Stimulated activated naive CD8-positive, alpha-beta T cell treated with anti-CD3 and anti-CD28 coated beads, Interleukin-15, Interleukin-2, amounts not matched to agents 100 U/mL and 50 U/mL, for 24 hours (primary cell): ENCODE measurements around the gene DCUN1D1.
"Not testable (repeated sequence)": the region's sequence is repeated elsewhere in the genome, so short reads cannot be mapped to it uniquely, and the experiment has no call there.

ENCODE experiments used
- ATAC-seq: fragments of 150-1000 bp; cut with Tn5 transposase; one replicate; pipeline ENCODE4 v1.10.0; 2021
- DNase-seq: peaks from one replicate; pipeline ENCODE4 v3.0.0; 2021

Gene DCUN1D1

GRCh38 chr3:182980204-182981037 is at the start of gene DCUN1D1:
Gene DCUN1D1 (minus strand): TSS chr3:182980538. CDS start chr3:182980489, 49 bp downstream.
- DNase-seq (peak; percentile 92), ATAC-seq (peak; percentile 94)

DNA sequence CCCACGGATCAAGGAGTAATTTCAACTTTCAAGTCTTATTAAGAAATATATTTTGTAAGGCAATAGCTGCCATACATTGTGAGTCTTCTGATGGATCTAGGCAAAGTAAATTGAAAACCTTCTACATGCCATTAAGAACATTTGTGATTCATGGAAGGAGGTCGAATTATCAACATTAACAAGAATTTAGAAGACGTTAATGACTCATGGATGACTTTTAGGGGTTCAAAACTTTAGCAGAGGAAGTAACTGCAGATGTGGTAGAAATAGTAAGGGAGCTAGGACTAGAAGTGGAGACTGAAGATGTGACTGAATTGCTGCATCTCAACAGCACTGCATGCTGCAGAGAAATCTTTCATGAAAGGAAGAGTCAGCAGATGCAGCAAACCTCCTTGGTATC is 48.1 kb upstream of the DCUN1D1 start:
- DNase-seq (no peak), ATAC-seq (no peak)

- ATAC-seq: no peak
- no peak for DNase-seq
Measured at GRCh38 chr3:183027276-183027675, 46.9 kb upstream of the DCUN1D1 start.

DNA sequence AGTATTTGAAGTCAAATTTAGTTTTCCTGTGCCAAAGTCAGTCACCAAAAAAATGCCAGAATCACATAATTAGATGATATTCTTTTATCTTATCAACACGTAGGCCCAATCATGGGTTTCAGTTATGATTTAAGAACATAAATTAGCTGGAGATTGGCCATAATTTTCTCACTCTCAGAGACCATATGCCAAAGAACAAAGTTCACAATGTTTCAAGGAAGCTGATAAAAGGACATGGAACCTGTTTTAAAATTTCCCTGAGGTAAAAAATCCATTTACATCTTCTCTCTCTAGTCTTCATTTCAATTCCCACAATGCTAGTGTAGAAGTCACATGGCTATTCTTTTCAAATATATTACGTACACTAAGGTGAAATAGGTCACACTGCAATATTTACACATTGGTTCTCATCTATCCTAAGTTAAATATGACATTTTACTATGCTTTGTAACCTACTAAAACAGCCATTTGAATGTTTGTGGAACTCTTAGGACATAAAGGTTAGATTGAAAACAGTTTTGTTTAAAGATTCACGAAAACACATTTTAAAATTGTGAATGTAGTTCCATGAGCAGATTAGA is 42.7 kb upstream of the DCUN1D1 start:
- ATAC-seq: no peak

GRCh38 chr3:183018421-183019192 is 38.3 kb upstream of the DCUN1D1 start:
- no peak for ATAC-seq
- no peak for DNase-seq

More for the DNA sequence above, 42.7 kb upstream of the DCUN1D1 start:
- no peak for DNase-seq

DNA sequence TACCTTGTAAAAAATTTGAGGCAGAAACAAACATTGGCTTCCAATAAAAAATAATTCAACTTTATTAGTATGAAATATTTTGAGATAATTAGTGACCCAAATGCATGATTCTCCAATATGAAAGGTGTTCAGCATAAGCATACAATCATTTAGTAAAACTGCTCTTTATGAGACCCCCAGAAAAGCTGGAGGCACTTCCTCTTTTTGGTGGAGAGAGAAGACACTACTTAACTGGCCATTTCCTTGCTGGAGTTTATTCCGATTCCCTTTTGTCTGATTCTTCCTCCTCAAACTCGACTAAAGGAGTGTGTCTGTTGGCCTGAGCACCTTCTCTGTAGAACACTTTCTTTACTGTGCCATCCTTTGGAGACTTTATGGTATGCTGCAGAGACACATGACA is 34.8 kb upstream of the DCUN1D1 start:
- no peak for ATAC-seq
- no peak for DNase-seq

DNA sequence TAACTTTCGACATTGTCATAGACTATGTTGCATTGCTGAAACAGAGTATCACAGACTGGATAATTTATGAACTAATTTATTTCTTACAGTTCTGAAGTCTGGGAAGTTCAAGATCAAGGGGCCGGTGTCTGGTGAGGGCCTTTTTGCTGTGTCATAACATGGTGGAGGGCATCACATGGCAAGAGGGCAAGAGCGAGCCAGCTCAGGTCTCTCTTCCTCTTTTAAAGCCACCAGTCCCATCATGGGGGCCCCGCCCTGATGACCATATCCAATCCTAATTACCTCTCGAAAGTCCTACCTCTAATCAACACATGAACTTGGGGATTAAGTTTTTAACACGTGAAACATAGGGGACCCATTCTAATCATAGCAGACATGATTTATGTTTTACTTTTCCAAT is 33.5 kb upstream of the DCUN1D1 start:
- DNase-seq: no peak

DNA sequence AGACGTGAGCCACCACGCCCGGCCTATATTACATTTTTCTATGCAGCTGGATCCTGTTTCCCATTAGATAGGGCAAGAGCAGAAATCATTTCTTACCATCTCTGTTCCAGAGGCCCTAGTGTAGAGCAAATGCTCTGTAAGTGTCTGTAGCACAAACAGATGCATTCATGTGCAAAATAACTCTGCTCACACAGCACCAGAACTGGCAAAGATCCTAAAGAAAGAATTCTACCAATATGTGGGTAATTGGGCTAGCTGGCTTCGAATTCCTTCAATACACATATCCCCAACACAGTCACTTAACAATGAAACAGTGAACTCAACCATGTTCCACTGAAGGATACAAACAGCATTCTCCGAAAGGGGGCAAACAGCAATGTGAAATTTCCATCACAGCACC is 32.7 kb upstream of the DCUN1D1 start:
- DNase-seq (no peak), ATAC-seq (no peak)

More for the DNA sequence above, 33.5 kb upstream of the DCUN1D1 start:
- ATAC-seq: no peak

- no peak for ATAC-seq
- no peak for DNase-seq
Measured at GRCh38 chr3:183008800-183009199, 28.5 kb upstream of the DCUN1D1 start.

- DNase-seq: no peak
- no peak for ATAC-seq
Measured at GRCh38 chr3:183008303-183008702, 28.0 kb upstream of the DCUN1D1 start.

GRCh38 chr3:183006396-183007002 is 26.2 kb upstream of the DCUN1D1 start:
- ATAC-seq (no peak), DNase-seq (no peak)

DNA sequence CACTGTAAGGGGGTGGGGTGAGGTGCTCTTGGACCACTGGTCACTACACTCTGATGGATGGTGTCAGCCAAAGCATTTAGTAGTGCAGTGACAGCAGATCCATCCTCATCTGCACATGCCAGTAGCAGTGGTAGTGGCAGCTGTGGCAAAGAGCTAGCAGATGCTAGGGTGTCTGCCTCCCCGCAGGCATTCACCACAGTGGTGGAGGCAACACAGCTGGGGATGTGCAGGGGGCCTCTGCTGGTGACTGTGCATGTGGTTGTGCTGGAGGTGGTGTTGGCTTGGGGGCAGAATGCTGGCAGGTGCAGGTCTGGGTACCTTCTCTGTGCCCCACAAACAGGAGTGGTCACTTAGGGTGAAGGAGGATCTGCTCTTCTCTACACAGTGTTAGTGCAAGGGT is 19.4 kb upstream of the DCUN1D1 start:
- DNase-seq: no peak
- ATAC-seq: no peak

- DNase-seq, ATAC-seq: not testable (repeated sequence)
Measured at GRCh38 chr3:182993486-182994201, 13.3 kb upstream of the DCUN1D1 start.

DNA sequence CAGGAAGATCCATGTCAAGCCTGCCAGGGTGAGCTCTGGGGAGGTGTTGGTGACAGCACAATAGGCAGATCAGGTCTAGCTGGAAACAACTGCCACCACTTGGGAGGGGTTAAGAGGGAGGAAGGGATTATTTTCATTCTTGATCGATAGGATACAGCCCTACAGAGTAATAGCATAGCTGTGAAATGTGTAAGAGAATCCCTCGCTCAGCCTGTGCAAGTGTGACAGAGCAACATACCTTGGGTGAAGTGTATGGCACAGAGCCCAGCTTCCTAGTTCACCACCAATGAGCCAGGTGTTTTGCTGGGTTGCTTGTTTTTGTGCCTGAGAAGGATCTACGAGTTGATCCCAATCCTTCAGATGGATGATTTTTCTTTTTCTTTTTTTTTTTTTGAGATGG is 9.2 kb upstream of the DCUN1D1 start:
- DNase-seq: no peak

DNA sequence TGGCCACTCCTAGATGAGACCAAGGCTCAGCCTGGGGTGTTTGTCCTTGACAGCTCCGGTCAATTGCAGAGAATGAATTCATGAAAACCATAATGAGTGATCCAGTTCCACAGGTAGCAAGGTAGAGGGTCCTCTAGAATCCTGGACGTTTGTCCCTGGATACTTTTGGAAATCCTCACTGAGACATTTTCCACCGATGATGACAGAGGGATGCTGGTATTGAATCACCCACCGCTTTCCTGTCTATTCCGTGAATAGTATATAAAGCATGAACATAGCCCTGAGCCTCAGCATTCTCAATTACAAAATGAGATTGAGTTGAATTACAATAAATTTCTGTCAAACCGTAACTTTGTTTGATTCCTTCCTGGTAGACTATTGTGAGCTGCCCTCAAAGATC is 5.7 kb upstream of the DCUN1D1 start:
- ATAC-seq: no peak
- no peak for DNase-seq

More for the DNA sequence above, 9.2 kb upstream of the DCUN1D1 start:
- no peak for ATAC-seq

DNA sequence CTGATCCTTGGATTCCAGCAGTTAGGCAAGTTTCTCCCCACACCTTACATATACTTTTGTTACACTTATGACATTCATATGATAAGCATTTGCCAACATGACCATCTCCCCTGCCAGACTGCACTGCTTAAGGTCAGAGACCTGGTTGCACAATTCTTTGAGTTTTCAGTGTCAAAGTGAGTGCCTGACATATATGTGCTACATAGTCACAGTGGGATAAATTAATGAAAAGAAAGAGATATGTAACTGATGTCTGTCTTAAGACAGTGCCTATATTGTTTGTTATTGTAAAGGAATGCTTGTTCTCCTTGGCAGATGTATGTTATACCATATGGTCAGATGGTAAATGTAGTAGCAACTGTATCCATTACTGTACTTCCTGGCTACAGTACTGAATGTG is 3.5 kb upstream of the DCUN1D1 start:
- DNase-seq (no peak), ATAC-seq (no peak)

- ATAC-seq (no peak), DNase-seq (peak; percentile 12)
Measured at GRCh38 chr3:182981038-182981380, 671 bp upstream of the DCUN1D1 start.

- ATAC-seq (no peak), DNase-seq (peak; percentile 34)
Measured at GRCh38 chr3:182979674-182980191, 605 bp downstream of the DCUN1D1 start.

DNA sequence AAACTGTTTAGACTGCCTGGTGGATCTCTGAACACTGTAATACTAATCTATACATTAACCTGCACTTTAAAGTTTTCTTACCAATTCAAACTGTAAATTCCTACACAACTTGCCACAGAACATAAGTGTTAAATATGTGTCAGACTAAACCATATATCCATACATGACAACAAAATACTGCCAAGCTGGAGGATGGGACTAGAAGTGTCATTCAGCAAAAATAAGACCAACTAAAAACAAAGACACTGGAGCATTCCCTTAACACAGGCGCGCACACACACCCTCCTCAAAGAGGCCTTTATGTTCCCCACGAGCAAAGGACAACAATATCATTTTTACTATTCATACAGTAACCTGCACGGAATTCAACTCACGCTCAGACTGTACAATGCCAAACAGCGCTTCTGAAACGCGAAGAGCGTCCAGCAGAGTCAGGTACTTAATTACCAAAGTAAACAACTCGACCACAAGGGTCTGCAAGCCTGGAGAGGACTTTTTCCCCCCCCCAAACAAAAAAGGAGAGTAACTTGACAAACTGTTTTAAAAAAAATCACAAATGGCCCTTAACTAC is 1.1 kb downstream of the DCUN1D1 start:
- ATAC-seq: no peak
- DNase-seq: no peak

- DNase-seq (no peak), ATAC-seq (no peak)
Measured at GRCh38 chr3:182978387-182978786, 2.0 kb downstream of the DCUN1D1 start.

GRCh38 chr3:182973047-182973446 is 7.3 kb downstream of the DCUN1D1 start:
- ATAC-seq (no peak), DNase-seq (no peak)
